Stomach (tissue), 9 donors: ENCODE results near the gene CCDC134. TPM values are rescaled to one million over a fixed set of nuclear protein-coding genes. Genes with fewer than 3 reads are reported as not detected.

Experiments used
- DNase-seq, 2 donors: peaks; one replicate each; pipeline versions ENCODE4 v3.0.0 to v3.0.0-alpha.2; 2013 to 2019
- H3K27ac ChIP-seq, 5 donors: fragments of 200-600 bp in 4 of 5; sonication (generic) in 4 of 5; one replicate each; pipeline ENCODE4 v1.5.1; 2013 to 2019; ENCODE audit warnings: mild to moderate bottlenecking in 1 of 5, moderate library complexity in 1 of 5
- H3K27me3 ChIP-seq, 3 donors: fragments of 200-600 bp; sonication (generic); one replicate each; pipeline ENCODE4 v1.5.1; 2017 to 2019; ENCODE audit warnings: mixed run types in 1 of 3
- H3K36me3 ChIP-seq, 4 donors: fragments of 200-600 bp; sonication (generic); 1 replicate in 3 of 4; 2 replicates in 1 of 4; pipeline ENCODE4 v1.5.1; 2016 to 2019
- H3K4me1 ChIP-seq, 4 donors: fragments of 200-600 bp; sonication (generic); one replicate each; pipeline ENCODE4 v1.5.1; 2016 to 2019
- H3K4me3 ChIP-seq, 4 donors: fragments of 200-600 bp; sonication (generic) in 3 of 4; one replicate each; pipeline ENCODE4 v1.5.1; 2016 to 2019; ENCODE audit warnings: mild to moderate bottlenecking in 1 of 4
- H3K9me3 ChIP-seq, 4 donors: fragments of 200-600 bp; sonication (generic); one replicate each; pipeline ENCODE4 v1.5.1; 2016 to 2019
- CTCF ChIP-seq, 7 experiments: fragments of 450-650 bp in 4 of 7; fragments of 200-600 bp in 3 of 7; sonication (generic) in 3 of 7; IDR thresholded peaks; one replicate each; pipeline ENCODE4 v1.5.1; 2016 to 2019; ENCODE audit warnings: antibody characterized with exemption in 7 of 7, control low read depth in 2 of 7, mild to moderate bottlenecking in 1 of 7
- EP300 ChIP-seq: sonication (generic); formaldehyde crosslinking; IDR thresholded peaks from one replicate; pipeline ENCODE4 v1.6.1; 2017; ENCODE audit warnings: antibody characterized with exemption
- POLR2A ChIP-seq, 4 donors: fragments of 450-650 bp; IDR thresholded peaks; one replicate each; pipeline ENCODE4 v1.6.1; 2016; ENCODE audit warnings: antibody characterized with exemption in 4 of 4, control low read depth in 2 of 4, mild to moderate bottlenecking in 1 of 4, moderate library complexity in 1 of 4
- POLR2AphosphoS5 ChIP-seq, 3 donors: sonication (generic); formaldehyde crosslinking; IDR thresholded peaks; one replicate each; pipeline ENCODE4 v1.6.1; 2016; ENCODE audit warnings: antibody characterized with exemption in 3 of 3
- WGBS, 5 donors: extraction: QIAGEN DNeasy Blood & Tissue Kit in 3 of 5; methylation state at CpG; one replicate each; pipeline versions ENCODE4 v1.1.5 to v1.1.7; 2013 to 2018; 5-methylcytosine and 5-hydroxymethylcytosine counted together
- intact Hi-C: fragments of 100-400 bp; cut with DNase I; formaldehyde crosslinking; loops from one replicate; pipeline ENCODE4 v1.15.1; 2023; ENCODE audit warnings: low total_unique reads
- polyA plus RNA-seq, 3 donors: library from polyadenylated mRNA; stranded (reverse); fragments of 200-250 nt; gene quantifications; one replicate each; pipeline ENCODE4 v1.2.3, GENCODE V29; 2013
- total RNA-seq, 5 donors: library from RNA; depleted of rRNA; stranded (reverse); fragments of >200 nt; gene quantifications; one replicate each; pipeline versions ENCODE4 v1.1.0 to v1.2.3, GENCODE V29; 2014 to 2016
- donor health status: healthy with polysubstance abuse.
- donor health status: Bipolar disorder and iron deficiency.
- donor health status: healthy.

CCDC134 gene
- total and polyA plus RNA-seq, 8 donors, result 1.6 to 16.5 (median 7.4) TPM; not detected in 2

GRCh38 chr22:41847300-41847699 is 46.8 kb downstream of the CCDC134 start:
- intact Hi-C loops, result no loop called here
- H3K27me3 ChIP-seq, result no peaks in the 10 kb centered on the region
- peaks cover 0 to 5% (median 2%) of the 10 kb centered on the region in 4 donors for H3K36me3 ChIP-seq
- WGBS, 5 donors, result 59 to 74% (median 70%) methylated on average over 2 of the region's 2 CpGs
- no peak overlapping the region for H3K4me3 ChIP-seq
- H3K4me1 ChIP-seq, result peaks cover 61 to 72% (median 68%) of the 10 kb centered on the region in 4 donors
- peak overlapping the region in 2 of 5 donors; percentile 76 to 84 for H3K27ac ChIP-seq
- TF ChIP-seq POLR2AphosphoS5 (IDR thresholded peaks at IDR 0.05) (no peak), EP300 (no peak), POLR2A (IDR thresholded peaks at IDR 0.05) (no peak)
- no peak for DNase-seq
- H3K9me3 ChIP-seq, result no peaks in the 10 kb centered on the region

GRCh38 chr22:41848468-41848867 is 48.0 kb downstream of the CCDC134 start:
- Histone ChIP-seq H3K4me3 (no peak overlapping the region), H3K9me3 (no peaks in the 10 kb centered on the region), H3K27ac (peak overlapping the region in 4 of 5 donors; percentile 20 to 57 (median 40)), H3K27me3 (no peaks in the 10 kb centered on the region), H3K36me3 (peaks cover 0 to 5% (median 2%) of the 10 kb centered on the region in 4 donors), H3K4me1 (peaks cover 50 to 62% (median 56%) of the 10 kb centered on the region in 4 donors)
- intact Hi-C loops, result no loop called here
- TF ChIP-seq CTCF (IDR thresholded peaks at IDR 0.05) (peak in 2 of 7 experiments; percentile 13 to 17), POLR2A (IDR thresholded peaks at IDR 0.05) (no peak), POLR2AphosphoS5 (IDR thresholded peaks at IDR 0.05) (peak in 2 of 3 donors; percentile 19 to 20), EP300 (no peak)
- peak; percentile 70 to 79 for DNase-seq
- WGBS, 5 donors, result 25 to 59% (median 34%) methylated on average over 5 of the region's 5 CpGs

GRCh38 chr22:41856469-41856868 is 56.0 kb downstream of the CCDC134 start:
- no peaks in the 10 kb centered on the region for H3K9me3 ChIP-seq
- TF ChIP-seq POLR2AphosphoS5 (IDR thresholded peaks at IDR 0.05), result no peak
- no peak for TF ChIP-seq EP300
- TF ChIP-seq POLR2A (IDR thresholded peaks at IDR 0.05), result no peak
- H3K4me3 ChIP-seq, result no peak overlapping the region
- intact Hi-C loops, result no loop called here
- no peak for DNase-seq
- H3K27ac ChIP-seq, result peak overlapping the region in 3 of 5 donors; percentile 11 to 48 (median 47)
- H3K4me1 ChIP-seq, result peaks cover 4 to 48% (median 27%) of the 10 kb centered on the region in 4 donors
- H3K36me3 ChIP-seq, result peaks cover 0 to 5% (median under 1%) of the 10 kb centered on the region in 4 donors
- H3K27me3 ChIP-seq, result no peaks in the 10 kb centered on the region
- 36 to 55% (median 48%) methylated on average over 2 of the region's 2 CpGs for WGBS, 5 donors

- Histone ChIP-seq H3K27ac (peak overlapping the region in 3 of 5 donors; percentile 11 to 48 (median 47)), H3K9me3 (no peaks in the 10 kb centered on the region), H3K4me3 (no peak overlapping the region), H3K27me3 (no peaks in the 10 kb centered on the region), H3K4me1 (peaks cover 4 to 56% (median 33%) of the 10 kb centered on the region in 4 donors), H3K36me3 (no peaks in the 10 kb centered on the region)
- intact Hi-C loops, result no loop called here
- DNase-seq, result peak; percentile 38 to 66
- TF ChIP-seq EP300, result no peak
- TF ChIP-seq POLR2A (IDR thresholded peaks at IDR 0.05), result no peak
- TF ChIP-seq POLR2AphosphoS5 (IDR thresholded peaks at IDR 0.05), result no peak
- peak in 5 of 7 experiments; percentile 22 to 58 (median 47) for TF ChIP-seq CTCF (IDR thresholded peaks at IDR 0.05)
- 58 to 65% (median 61%) methylated on average over 7 of the region's 7 CpGs for WGBS, 5 donors
Measured at GRCh38 chr22:41857155-41857859, 56.8 kb downstream of the CCDC134 start.

GRCh38 chr22:41857860-41858199 is 57.4 kb downstream of the CCDC134 start:
- Histone ChIP-seq H3K36me3 (no peaks in the 10 kb centered on the region), H3K4me1 (peaks cover 4 to 62% (median 37%) of the 10 kb centered on the region in 4 donors), H3K27ac (peak overlapping the region in 2 of 5 donors; percentile 29 to 47), H3K27me3 (no peaks in the 10 kb centered on the region), H3K4me3 (no peak overlapping the region), H3K9me3 (no peaks in the 10 kb centered on the region)
- intact Hi-C loops, result no loop called here
- TF ChIP-seq EP300 (no peak), CTCF (IDR thresholded peaks at IDR 0.05) (peak in 1 of 7 experiments; percentile 8), POLR2AphosphoS5 (IDR thresholded peaks at IDR 0.05) (no peak)
- DNase-seq, result no peak
